ENCODE measurements around the gene FAIM2.
A peak's percentile ranks its signal among the peaks of the same experiment; 100 is the strongest.

The FAIM2 gene

DNA sequence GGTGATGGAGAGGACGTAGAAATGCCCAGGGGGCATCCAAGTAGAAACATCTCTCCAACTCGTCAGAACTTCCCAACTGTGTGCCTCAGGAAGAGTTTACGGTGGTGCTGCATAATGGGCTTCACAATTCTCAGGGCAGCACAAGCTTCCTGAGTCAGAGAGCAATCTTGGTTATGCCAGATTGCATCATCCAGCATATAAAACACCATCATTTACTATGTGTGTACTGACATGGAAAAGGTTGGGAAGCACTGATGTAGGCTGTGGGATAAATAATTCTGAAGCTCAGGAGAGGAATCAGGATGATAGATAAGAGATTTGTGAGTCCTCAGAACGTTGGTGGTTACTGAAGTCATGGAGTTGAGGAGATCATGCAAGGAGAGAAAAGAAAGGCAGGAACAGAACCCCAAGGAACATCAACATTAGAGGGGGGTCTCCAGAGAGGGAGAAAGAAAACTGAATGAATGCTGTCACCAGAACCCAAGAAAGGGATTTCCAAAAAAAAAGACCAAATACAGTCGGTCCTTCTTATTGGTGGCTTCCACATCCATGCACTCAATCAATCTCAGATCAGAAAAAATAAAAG lies 70.8 kb downstream of the FAIM2 start:
- DNase-seq (ENCODE audit: low read depth, low spot score), result no peak
- H3K27ac ChIP-seq, result peak overlapping the region; percentile 56

DNA sequence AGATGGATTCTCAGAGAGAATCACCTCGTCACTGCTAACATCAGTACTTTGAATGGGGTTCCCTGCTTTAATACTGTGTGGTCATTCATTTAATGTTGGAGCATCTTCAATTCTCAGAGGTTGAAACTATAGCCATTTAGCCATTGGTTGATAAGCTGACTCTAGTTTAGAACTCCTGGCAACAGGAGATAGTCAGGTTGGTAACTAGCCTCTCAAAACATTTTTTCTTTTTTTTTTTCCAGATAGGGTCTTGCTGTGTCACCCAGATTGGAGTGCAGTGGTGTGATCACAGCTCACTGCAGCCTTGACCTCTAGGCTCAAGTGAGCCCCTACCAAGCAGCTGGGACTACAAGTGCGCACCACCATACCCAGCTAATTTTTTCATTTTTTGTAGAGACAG lies 72.0 kb downstream of the FAIM2 start:
- H3K27ac ChIP-seq, result no peak overlapping the region
- DNase-seq (ENCODE audit: low read depth, low spot score), result no peak

DNA sequence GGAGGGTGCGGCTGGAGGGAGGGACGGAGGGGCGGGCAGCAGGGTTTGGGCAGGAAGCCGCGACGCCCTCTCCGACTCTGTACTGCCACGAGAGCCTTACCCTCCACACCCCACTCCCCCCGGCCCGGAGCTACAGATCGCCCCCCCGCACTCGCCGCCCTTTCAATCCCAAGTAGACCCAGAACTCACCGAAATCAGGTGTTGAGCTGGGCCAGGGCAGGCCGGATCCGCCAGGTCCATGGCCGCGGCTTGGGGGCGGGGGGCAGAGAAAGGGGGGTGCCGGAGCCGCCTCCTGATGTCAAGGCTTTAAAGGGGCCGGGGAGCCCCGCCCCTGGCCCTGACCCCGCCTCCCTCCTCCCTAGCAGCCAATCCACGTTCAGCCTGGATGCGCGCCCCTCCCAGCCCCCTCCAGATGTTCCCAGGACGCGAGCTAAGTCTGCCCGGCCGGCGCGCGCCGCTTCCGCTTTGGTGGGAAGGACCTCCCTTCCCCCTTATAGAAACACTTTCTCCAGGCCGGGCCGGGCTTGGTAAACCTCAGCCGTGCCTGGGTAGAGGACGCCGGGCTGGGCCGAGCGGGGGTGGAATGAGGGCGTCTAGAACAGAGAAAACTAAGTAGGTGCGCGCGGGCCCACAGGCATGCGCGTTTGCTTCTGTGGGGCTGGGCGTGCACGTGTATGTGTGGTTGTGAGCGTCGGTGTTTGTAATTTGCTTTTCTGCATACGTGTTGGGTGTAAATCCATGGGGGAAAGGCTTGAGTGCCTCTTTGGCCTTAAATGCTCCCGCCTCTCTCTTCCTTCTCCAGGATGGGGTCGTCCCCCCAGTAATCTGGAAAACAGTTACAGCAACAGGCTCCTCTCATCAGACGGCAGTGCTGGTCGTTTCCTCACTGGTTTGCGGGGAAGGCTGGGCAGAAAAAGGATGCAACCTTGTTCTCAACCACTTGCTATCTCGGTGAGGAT lies 75.3 kb downstream of the FAIM2 start, which contains the start of gene NCKAP5L:
NCKAP5L (minus strand) TSS at position 281 of the 959 bp plus-strand sequence. CDS start 24,369 bp downstream, outside the sequence.
- DNase-seq (ENCODE audit: low read depth, low spot score), result peak; percentile 68

GRCh38 chr12:49827401-49828099 lies 76.2 kb downstream of the FAIM2 start:
- no peak for DNase-seq (ENCODE audit: low read depth, low spot score)
- peak overlapping the region; percentile 79 for H3K27ac ChIP-seq

More for the DNA sequence above, 75.3 kb downstream of the FAIM2 start, which contains the start of gene NCKAP5L:
- peak within 1 kb of the TSS; percentile 79 for H3K27ac ChIP-seq

GRCh38 chr12:49827051-49827400 lies 76.7 kb downstream of the FAIM2 start:
- DNase-seq (ENCODE audit: low read depth, low spot score), result no peak
- H3K27ac ChIP-seq, result peak overlapping the region; percentile 79

- H3K27ac ChIP-seq, result peak overlapping the region; percentile 38
- no peak for DNase-seq (ENCODE audit: low read depth, low spot score)
Measured at GRCh38 chr12:49825971-49826421, 77.7 kb downstream of the FAIM2 start.

GRCh38 chr12:49825360-49825970 lies 78.2 kb downstream of the FAIM2 start:
- DNase-seq (ENCODE audit: low read depth, low spot score), result no peak
- H3K27ac ChIP-seq, result peak overlapping the region; percentile 38

DNA sequence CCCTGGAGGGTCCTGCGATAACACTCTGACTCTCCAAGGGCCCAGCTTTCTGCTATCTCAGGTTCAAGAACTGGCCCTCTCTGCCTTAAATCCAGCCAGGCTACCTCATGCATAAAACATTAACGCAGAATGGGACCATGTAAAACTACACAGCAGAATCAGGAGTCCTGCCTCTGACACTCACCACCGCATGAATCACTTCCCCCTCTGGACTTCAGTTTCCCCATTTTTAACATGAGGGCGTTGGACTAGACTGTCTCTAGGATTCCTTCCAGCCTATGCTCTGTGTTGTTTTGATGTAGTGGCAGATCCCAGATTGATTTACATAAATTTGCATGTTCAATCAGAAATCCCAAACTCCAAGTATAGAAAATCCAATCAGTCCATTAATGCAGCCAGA lies 78.8 kb downstream of the FAIM2 start:
- peak overlapping the region; percentile 38 for H3K27ac ChIP-seq
- no peak for DNase-seq (ENCODE audit: low read depth, low spot score)

DNA sequence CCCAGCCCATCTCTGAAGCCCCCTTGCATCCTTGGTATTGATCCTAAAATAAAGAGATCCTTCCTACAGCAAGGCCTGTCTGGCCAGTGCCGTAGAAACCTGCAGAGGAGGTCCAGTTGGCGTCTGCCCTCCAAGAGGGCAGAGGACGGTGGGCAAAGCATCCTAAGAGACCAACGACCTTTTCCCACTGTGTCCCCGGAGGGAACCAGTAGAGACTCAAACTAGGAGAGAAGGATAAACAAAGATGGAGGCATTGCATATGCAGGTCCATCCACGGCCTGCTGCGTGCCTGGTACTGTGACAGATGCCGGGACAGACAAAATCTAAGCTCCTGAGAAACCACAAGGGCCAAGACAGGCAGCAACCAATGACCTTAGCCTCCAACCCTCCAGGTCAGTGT lies 79.3 kb downstream of the FAIM2 start:
- H3K27ac ChIP-seq, result peak overlapping the region; percentile 38
- DNase-seq (ENCODE audit: low read depth, low spot score), result no peak

- H3K27ac ChIP-seq, result no peak overlapping the region
- no peak for DNase-seq (ENCODE audit: low read depth, low spot score)
Measured at GRCh38 chr12:49823951-49824350, 79.7 kb downstream of the FAIM2 start.

DNA sequence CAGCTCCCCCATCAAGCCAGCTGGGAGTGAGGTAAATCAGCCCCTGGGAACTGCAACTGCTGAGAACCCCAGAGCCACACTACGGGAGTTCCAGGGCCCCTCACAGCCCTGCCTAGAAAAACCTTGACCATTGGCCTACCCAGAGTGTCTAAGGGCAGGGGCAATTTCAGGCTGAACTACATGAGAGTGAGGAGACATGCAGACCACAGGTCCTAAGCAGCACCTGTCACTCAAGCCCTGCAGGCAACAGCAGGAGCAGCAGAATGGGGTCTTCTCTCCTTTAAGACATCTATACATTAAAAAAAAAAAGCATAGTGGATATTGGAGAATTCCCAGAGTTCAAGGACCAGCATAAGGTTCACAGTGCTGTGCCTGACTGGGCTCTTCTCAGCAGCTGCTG lies 80.3 kb downstream of the FAIM2 start:
- no peak for DNase-seq (ENCODE audit: low read depth, low spot score)
- H3K27ac ChIP-seq, result no peak overlapping the region

DNA sequence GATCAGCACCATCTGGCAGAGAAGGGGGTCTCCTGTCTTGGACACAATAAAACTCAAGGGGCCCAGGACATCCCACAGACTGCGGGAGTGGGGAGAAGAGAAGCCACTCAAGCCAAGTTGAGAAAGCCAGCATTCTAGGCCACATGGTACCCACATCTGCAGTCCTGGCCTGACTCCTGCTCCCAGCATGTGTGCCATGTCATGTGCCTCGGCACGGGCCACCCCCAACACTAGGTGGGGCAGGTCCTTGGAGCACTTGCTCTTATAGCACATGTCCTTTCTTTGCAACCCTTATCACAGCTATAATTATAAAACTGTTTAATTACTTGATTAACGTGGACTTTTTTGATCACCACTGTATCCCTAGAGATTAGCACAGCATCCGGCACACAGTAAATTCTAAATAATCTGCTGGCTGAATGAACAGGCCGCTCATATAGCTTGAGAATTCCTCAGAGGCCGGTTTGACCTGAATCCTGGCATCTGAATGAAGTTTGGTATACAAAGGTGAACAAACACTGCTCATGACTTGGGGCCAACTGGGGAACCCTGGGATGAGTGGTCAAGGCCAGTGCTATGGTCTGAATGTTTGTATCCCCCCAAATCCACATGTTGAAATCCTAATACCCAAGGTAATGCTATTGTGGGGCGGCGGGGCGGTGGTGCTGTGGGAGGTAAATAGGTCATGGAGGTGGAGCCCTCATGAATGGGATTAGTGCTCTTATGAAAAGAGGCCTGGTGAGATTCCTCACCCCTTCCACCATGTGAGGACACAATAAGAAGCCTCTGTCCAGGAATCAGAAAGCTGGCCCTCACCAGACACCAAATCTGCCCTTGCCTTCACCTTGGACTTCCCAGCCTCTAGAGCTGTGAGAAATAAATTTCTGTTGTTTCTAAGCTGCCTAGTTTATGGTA lies 82.1 kb downstream of the FAIM2 start:
- H3K27ac ChIP-seq, result no peak overlapping the region
- no peak for DNase-seq (ENCODE audit: low read depth, low spot score)

DNA sequence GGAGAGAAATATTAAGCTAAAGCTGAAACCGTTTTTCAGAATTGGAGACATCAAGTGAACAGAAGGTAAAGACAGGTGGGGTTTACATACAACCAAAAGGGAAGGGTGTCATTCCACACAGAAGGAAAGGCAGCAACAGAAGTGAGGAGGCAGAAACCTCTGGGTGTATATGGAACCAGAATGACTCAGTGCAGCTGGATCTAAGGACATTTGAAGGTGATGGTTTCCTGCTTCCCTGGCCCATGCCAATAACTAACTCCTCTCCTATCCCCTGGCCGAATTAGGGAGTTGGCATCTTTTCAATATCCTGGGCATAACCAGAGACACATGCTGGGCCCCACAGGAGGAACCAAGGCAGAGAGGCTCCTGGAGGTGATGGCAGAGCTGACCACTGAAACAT lies 83.9 kb downstream of the FAIM2 start:
- H3K27ac ChIP-seq, result no peak overlapping the region
- DNase-seq (ENCODE audit: low read depth, low spot score), result no peak

DNA sequence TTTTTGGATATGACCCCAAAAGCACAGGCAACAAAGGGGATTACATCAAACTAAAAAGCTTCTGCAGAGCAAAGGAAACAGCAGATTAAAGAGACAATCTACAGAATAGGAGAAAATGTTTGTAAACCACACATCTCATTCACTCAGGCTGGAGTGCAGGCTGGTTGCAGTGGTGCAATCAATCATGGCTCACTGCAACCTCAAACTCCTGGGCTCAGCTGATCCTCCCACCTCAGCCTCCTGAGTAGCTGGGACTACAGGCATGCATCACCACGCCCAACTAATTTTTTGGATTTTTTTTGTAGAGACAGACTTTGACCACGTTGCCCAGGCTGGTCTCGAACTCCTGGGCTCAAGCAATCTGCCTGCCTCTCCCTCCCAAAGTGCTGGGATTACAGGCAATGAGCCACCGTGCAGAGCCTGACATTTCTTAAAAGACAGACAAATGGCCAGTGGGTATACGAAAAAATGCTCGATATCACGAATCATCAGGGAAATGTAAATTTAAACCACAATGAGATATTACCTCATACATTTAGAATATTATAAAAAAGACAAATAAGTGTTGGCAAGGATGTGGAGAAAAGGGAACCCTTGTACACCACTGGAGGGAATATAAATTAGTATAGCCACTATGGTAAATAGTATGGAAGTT lies 85.3 kb downstream of the FAIM2 start:
- H3K27ac ChIP-seq, result no peak overlapping the region
- no peak for DNase-seq (ENCODE audit: low read depth, low spot score)
